H1 (cell line): ENCODE measurements around the gene LCN15. TPM values are rescaled to one million over a fixed set of nuclear protein-coding genes. Genes with fewer than 3 reads are reported as not detected.

Source experiments
- CTCF ChIA-PET: fragments of 300-600 bp; sonication (Branson Sonifier 250); formaldehyde crosslinking; loops from one replicate; lab custom pipeline; 2021; ENCODE audit not compliant: partially characterized antibody; lab: Charles Lee
- POLR2A ChIA-PET: fragments of 300-600 bp; sonication (Branson Sonifier 250); formaldehyde crosslinking; loops from one replicate; lab custom pipeline; 2021; ENCODE audit warnings: inconsistent platforms; ENCODE audit not compliant: partially characterized antibody; lab: Charles Lee
- DNase-seq, 2 experiments: peaks; one replicate each; pipeline versions ENCODE4 v3.0.0 to v3.0.0-alpha.2; 2010 to 2022; ENCODE audit warnings: low spot score in 2 of 2, low read depth in 1 of 2, mixed read lengths in 1 of 2
- FAIRE-seq: peaks from 2 replicates; lab custom pipeline; 2011; peaks lifted over from hg19 to GRCh38; lab: Jason Lieb, UNC
- H2AFZ ChIP-seq: 2 replicates; pipeline ENCODE4 v1.8.1; 2012; ENCODE audit warnings: low read length, inconsistent platforms
- H2AK5ac ChIP-seq: 2 replicates; pipeline ENCODE4 v1.6.1; 2013; ENCODE audit warnings: low read depth, low read length
- H2BK120ac ChIP-seq: replicated peaks from 2 replicates; pipeline ENCODE3; 2013; ENCODE audit warnings: low read depth, low read length, inconsistent platforms
- H2BK12ac ChIP-seq: 2 replicates; pipeline ENCODE4 v1.6.1; 2013; ENCODE audit warnings: low read depth, low read length
- H2BK15ac ChIP-seq: 2 replicates; pipeline ENCODE4 v1.6.1; 2013; ENCODE audit warnings: low read length
- H2BK20ac ChIP-seq: 2 replicates; pipeline ENCODE4 v1.6.1; 2013; ENCODE audit warnings: low read length
- H2BK5ac ChIP-seq: 2 replicates; pipeline ENCODE4 v1.6.1; 2013; ENCODE audit warnings: low read depth, low read length
- H3K14ac ChIP-seq: 2 replicates; pipeline ENCODE4 v1.6.1; 2013; ENCODE audit warnings: inconsistent platforms; ENCODE audit not compliant: insufficient read length
- H3K18ac ChIP-seq: 2 replicates; pipeline ENCODE4 v1.6.1; 2013; ENCODE audit warnings: low read length; ENCODE audit errors: extremely low read depth
- H3K23ac ChIP-seq: 2 replicates; pipeline ENCODE4 v1.6.1; 2013; ENCODE audit warnings: inconsistent platforms; ENCODE audit not compliant: insufficient read length
- H3K23me2 ChIP-seq: 2 replicates; pipeline ENCODE4 v1.6.1; 2013; ENCODE audit warnings: low read depth, low read length
- H3K27ac ChIP-seq: 2 replicates; pipeline ENCODE4 v1.6.1; 2011; ENCODE audit warnings: low read depth, low read length, inconsistent platforms
- H3K27me3 ChIP-seq, 4 experiments: replicated peaks in 1 of 4; 1 replicate in 1 of 4; 2 replicates in 3 of 4; pipeline versions ENCODE4 v1.6.1 to v1.8.1; 2011 to 2013; ENCODE audit warnings: low read length in 3 of 4, mild to moderate bottlenecking in 3 of 4, inconsistent platforms in 2 of 4, mixed read lengths in 2 of 4, moderate library complexity in 1 of 4; ENCODE audit not compliant: control insufficient read depth in 3 of 4, insufficient read depth in 3 of 4; ENCODE audit errors: extremely low read depth in 1 of 4
- H3K36me3 ChIP-seq, 4 experiments: 2 replicates each; pipeline versions ENCODE4 v1.6.1 to v1.8.1; 2011 to 2013; ENCODE audit warnings: mild to moderate bottlenecking in 4 of 4, low read length in 3 of 4, moderate library complexity in 2 of 4, control low read depth in 1 of 4, inconsistent platforms in 1 of 4; ENCODE audit not compliant: insufficient read depth in 4 of 4, control insufficient read depth in 2 of 4
- H3K4ac ChIP-seq: replicated peaks from 2 replicates; pipeline ENCODE3; 2013; ENCODE audit warnings: low read length, low read depth, mixed read lengths, inconsistent platforms; ENCODE audit not compliant: insufficient read length
- H3K4me1 ChIP-seq, 4 experiments: replicated peaks in 1 of 4; 1 replicate in 1 of 4; 2 replicates in 3 of 4; pipeline versions ENCODE4 v1.6.1 to v1.8.1; 2011 to 2013; ENCODE audit warnings: low read length in 3 of 4, inconsistent platforms in 2 of 4, mixed read lengths in 1 of 4; ENCODE audit not compliant: insufficient read depth in 4 of 4, control insufficient read depth in 3 of 4
- H3K4me2 ChIP-seq, 2 experiments: 2 replicates each; pipeline versions ENCODE4 v1.6.1 to v1.8.1; 2011 to 2013; ENCODE audit warnings: low read depth in 2 of 2, low read length in 2 of 2, control low read depth in 1 of 2, inconsistent platforms in 1 of 2, mild to moderate bottlenecking in 1 of 2; ENCODE audit not compliant: insufficient read depth in 1 of 2
- H3K4me3 ChIP-seq, 4 experiments: fragments of 200-600, 300-600 bp in 1 of 4; sonication (generic), shearing (Covaris generic), sonication (Bioruptor Twin) in 1 of 4; 2 replicates each; pipeline versions ENCODE4 v1.5.1 to v1.8.1; 2011 to 2016; ENCODE audit warnings: low read length in 4 of 4, low read depth in 3 of 4, control low read depth in 2 of 4, inconsistent platforms in 2 of 4, mild to moderate bottlenecking in 2 of 4, mixed read lengths in 1 of 4, moderate library complexity in 1 of 4; ENCODE audit not compliant: insufficient read depth in 2 of 4; ENCODE audit errors: extremely low read depth in 1 of 4
- H3K56ac ChIP-seq: replicated peaks from 2 replicates; pipeline ENCODE3; 2013; ENCODE audit warnings: low read depth, mild to moderate bottlenecking, mixed read lengths, low read length, inconsistent platforms; ENCODE audit not compliant: insufficient read length
- H3K79me1 ChIP-seq: 2 replicates; pipeline ENCODE4 v1.6.1; 2013; ENCODE audit warnings: low read depth, low read length, control low read depth
- H3K79me2 ChIP-seq, 2 experiments: 2 replicates each; pipeline versions ENCODE4 v1.6.1 to v1.8.1; 2012 to 2013; ENCODE audit warnings: low read length in 2 of 2, mild to moderate bottlenecking in 2 of 2, inconsistent platforms in 1 of 2; ENCODE audit not compliant: insufficient read depth in 2 of 2, control insufficient read depth in 1 of 2
- H3K9ac ChIP-seq, 4 experiments: replicated peaks in 1 of 4; 1 replicate in 1 of 4; 2 replicates in 3 of 4; pipeline versions ENCODE4 v1.6.1 to v1.8.1; 2011 to 2013; ENCODE audit warnings: low read depth in 3 of 4, low read length in 3 of 4, control low read depth in 2 of 4, mild to moderate bottlenecking in 2 of 4, moderate library complexity in 2 of 4, inconsistent platforms in 1 of 4; ENCODE audit errors: extremely low read depth in 1 of 4
- H3K9me3 ChIP-seq, 2 experiments: 2 replicates each; pipeline versions ENCODE4 v1.6.1 to v1.8.1; 2012 to 2013; ENCODE audit warnings: mild to moderate bottlenecking in 2 of 2, moderate library complexity in 2 of 2, control low read depth in 1 of 2, inconsistent platforms in 1 of 2, low read depth in 1 of 2, low read length in 1 of 2, mixed read lengths in 1 of 2; ENCODE audit not compliant: insufficient read depth in 2 of 2
- H4K20me1 ChIP-seq, 2 experiments: replicated peaks in 1 of 2; 2 replicates each; pipeline versions ENCODE3 to v1.8.1; 2011 to 2013; ENCODE audit warnings: inconsistent platforms in 2 of 2, low read length in 2 of 2, mild to moderate bottlenecking in 1 of 2; ENCODE audit not compliant: insufficient read depth in 2 of 2, control insufficient read depth in 1 of 2
- H4K5ac ChIP-seq: 2 replicates; pipeline ENCODE4 v1.6.1; 2013; ENCODE audit warnings: low read length, low read depth, mixed read lengths, inconsistent platforms; ENCODE audit not compliant: insufficient read length
- H4K8ac ChIP-seq: 2 replicates; pipeline ENCODE4 v1.8.0; 2013; ENCODE audit warnings: mild to moderate bottlenecking, moderate library complexity, low read length, inconsistent platforms; ENCODE audit not compliant: insufficient read depth; ENCODE audit errors: extremely low read depth
- H4K91ac ChIP-seq: replicated peaks from 2 replicates; pipeline ENCODE3; 2013; ENCODE audit warnings: low read length, mixed read lengths, inconsistent platforms; ENCODE audit not compliant: insufficient read length
- FOSL1 ChIP-seq: IDR thresholded peaks from 2 replicates; pipeline ENCODE4 v1.6.1; 2011; ENCODE audit warnings: mild to moderate bottlenecking, low read depth, low read length, moderate library complexity; ENCODE audit not compliant: insufficient read depth
- RAD21 ChIP-seq, 2 experiments: IDR thresholded peaks in 1 of 2; conservative IDR thresholded peaks in 1 of 2; 2 replicates each; pipeline ENCODE4 v1.6.1; 2011; ENCODE audit warnings: low read depth in 2 of 2, low read length in 2 of 2, improper control_type of control experiment in 1 of 2, inconsistent platforms in 1 of 2, mild to moderate bottlenecking in 1 of 2, moderate library complexity in 1 of 2
- TCF12 ChIP-seq: IDR thresholded peaks from 2 replicates; pipeline ENCODE4 v1.6.1; 2011; ENCODE audit warnings: low read depth, mild to moderate bottlenecking, low read length
- WGBS, 2 experiments: shearing (Covaris generic) in 1 of 2; methylation state at CpG; one replicate each; pipeline versions ENCODE4 v1.1.6 to v1.1.7; 2013 to 2015; ENCODE audit warnings: low lambda C conversion rate in 2 of 2, mixed read lengths in 2 of 2, inconsistent platforms in 1 of 2, low coverage in 1 of 2, missing lambda C conversion rate in 1 of 2; ENCODE audit not compliant: insufficient replicate concordance in 2 of 2, insufficient coverage in 1 of 2, insufficient read length in 1 of 2; ENCODE audit errors: extremely low coverage in 1 of 2, missing lambda C conversion rate in 1 of 2; 5-methylcytosine and 5-hydroxymethylcytosine counted together
- polyA plus RNA-seq, 7 experiments: library from polyadenylated mRNA; depleted of rRNA in 3 of 7; stranded (reverse) in 5 of 7; unstranded in 2 of 7; fragments of >200 nt in 5 of 7; fragments of 200-250 nt in 2 of 7; gene quantifications; 1 replicate in 5 of 7; 2 replicates in 1 of 7; 4 replicates in 1 of 7; pipeline versions ENCODE4 v1.2.1 to v1.2.3, GENCODE V29; 2011 to 2013; ENCODE audit warnings: missing spikeins in 2 of 7, mixed read lengths in 2 of 7
- total RNA-seq: library from RNA; stranded (reverse); fragmentation: NEBNext Ultra II Directional; extraction: Animal tissue kit (Norgen Biotek cat#: 25700); gene quantifications from 2 replicates; pipeline ENCODE4 v1.2.1, GENCODE V29; 2021

The LCN15 gene
- total and polyA plus RNA-seq, 2 of the 8 experiments (the other 6 are each of a cell fraction or from before 2014, with no cell fraction given), result 0.08 to 0.47 TPM

DNA sequence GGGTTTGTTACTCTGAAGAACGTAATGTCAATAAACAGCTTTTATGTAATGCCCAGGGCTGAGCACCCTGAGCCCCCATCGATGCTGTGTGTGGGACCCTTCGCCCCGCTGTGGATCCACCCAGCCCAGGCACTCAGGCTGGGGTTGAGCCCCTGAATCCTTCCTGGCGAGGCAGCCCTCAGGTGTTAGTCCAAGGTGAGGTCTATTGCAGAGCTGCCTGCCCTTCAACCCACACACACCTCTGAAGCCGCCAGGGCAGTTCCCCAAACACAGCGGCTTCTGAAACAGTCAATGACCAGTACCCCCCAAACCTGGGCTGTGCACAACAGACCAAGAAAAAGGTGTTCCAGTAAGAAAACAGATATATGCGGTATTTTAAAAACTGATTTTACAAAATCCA lies 40.3 kb downstream of the LCN15 start:
- no peak overlapping the region for H2BK15ac ChIP-seq
- no peak overlapping the region for H3K4ac ChIP-seq
- DNase-seq, result no peak
- TF ChIP-seq TCF12, result no peak
- no peak for TF ChIP-seq FOSL1
- TF ChIP-seq RAD21 (IDR thresholded peaks at IDR 0.05 in 1 of 2, conservative IDR thresholded peaks at IDR 0.05 in 1 of 2; ENCODE audit: low read depth in 2 of 2, low read length in 2 of 2), result no peak
- no peak overlapping the region for H3K4me2 ChIP-seq
- H3K4me3 ChIP-seq, result no peak overlapping the region
- no peak overlapping the region for H3K56ac ChIP-seq
- peaks cover 30 to 44% of the 10 kb centered on the region in 2 experiments for H4K20me1 ChIP-seq
- peaks cover 0 to 3% (median 1%) of the 10 kb centered on the region in 4 experiments; a peak in 4 of 7 replicates for H3K27me3 ChIP-seq
- H2AFZ ChIP-seq, result no peak overlapping the region
- H3K36me3 ChIP-seq, result peaks cover 19 to 49% (median 35%) of the 10 kb centered on the region in 4 experiments
- 90% methylated on average over 8 of the region's 8 CpGs; no CpG with 5 or more reads in 1 of the 2 experiments for WGBS, 2 experiments
- H3K23ac ChIP-seq, result no peak overlapping the region
- H3K79me1 ChIP-seq, result peaks cover 7% of the 10 kb centered on the region
- no peak overlapping the region for H4K8ac ChIP-seq
- FAIRE-seq, result no peak
- no peaks in the 10 kb centered on the region for H3K9me3 ChIP-seq
- no peak overlapping the region for H3K18ac ChIP-seq
- H2AK5ac ChIP-seq, result no peak overlapping the region
- peaks cover 3 to 22% (median 5%) of the 10 kb centered on the region in 4 experiments for H3K4me1 ChIP-seq
- H3K9ac ChIP-seq, result no peak overlapping the region
- CTCF ChIA-PET, result no interaction called here
- H3K27ac ChIP-seq, result no peak overlapping the region
- H4K91ac ChIP-seq, result no peak overlapping the region
- peaks cover 13% of the 10 kb centered on the region; the same call in 1 of the 2 replicates for H3K23me2 ChIP-seq
- no peak overlapping the region for H2BK5ac ChIP-seq
- H2BK20ac ChIP-seq, result no peak overlapping the region
- POLR2A ChIA-PET, result interaction anchor here (0.7 to 4.3 kb wide), 7 partner anchors 9 to 60 kb away, joined by 3 to 46 read pairs (median 3); partner anchors contain the start of gene DIPK1B
- peaks cover 8 to 26% of the 10 kb centered on the region in 2 experiments for H3K79me2 ChIP-seq
- H2BK120ac ChIP-seq, result no peak overlapping the region
- no peak overlapping the region for H3K14ac ChIP-seq
- no peak overlapping the region for H2BK12ac ChIP-seq
- no peak overlapping the region for H4K5ac ChIP-seq
